ENCODE results near the gene TDP1. TPM values are rescaled to one million over a fixed set of nuclear protein-coding genes. Genes with fewer than 3 reads are reported as not detected.

TDP1 gene
- total RNA-seq, 2 experiments from 2014 or later: 51.9 to 59.8 TPM

DNA sequence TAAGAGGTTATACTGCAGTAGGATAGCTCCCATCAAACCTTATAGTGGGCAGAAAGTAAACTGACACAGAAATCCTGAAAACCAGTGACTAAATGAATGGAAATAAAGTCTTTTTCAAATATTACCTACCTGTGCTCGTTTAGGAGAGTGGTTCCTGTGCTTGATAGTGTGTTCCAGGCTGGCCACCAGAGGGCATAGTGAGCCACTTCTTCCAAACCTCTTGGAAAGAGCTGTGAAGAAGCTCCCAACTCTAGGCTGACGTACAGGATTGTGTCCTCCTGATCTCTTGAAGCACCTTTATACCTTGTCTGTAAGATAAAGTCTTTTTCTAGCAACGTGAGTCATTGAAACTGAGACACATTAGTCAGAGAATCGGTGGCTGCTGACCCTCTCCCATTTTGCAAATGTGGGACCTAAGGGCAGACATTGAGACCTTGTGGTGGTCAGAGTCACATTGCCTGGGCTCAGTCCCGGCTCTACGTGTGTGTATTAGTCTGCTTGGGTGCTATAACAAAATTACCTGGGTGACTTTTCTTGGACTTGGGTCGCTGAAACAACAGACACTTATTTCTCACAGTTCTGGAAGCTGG lies 17.6 kb downstream of the TDP1 start:
- peaks cover 86% of the 10 kb centered on the region for H3K36me3 Mint-ChIP-seq (ENCODE audit: low read depth)
- Histone ChIP-seq H3K4me1 (ENCODE audit: insufficient read depth, low read length) (no peaks in the 10 kb centered on the region), H3K27ac (ENCODE audit: low read depth in 1 of 2, low read length in 2 of 2) (no peak overlapping the region), H3K27me3 (ENCODE audit: control insufficient read depth in 1 of 2, insufficient read depth in 2 of 2, low read length in 2 of 2) (no peaks in the 10 kb centered on the region), H3K9me3 (ENCODE audit: control insufficient read depth in 1 of 2, insufficient read depth in 1 of 2, low read length in 2 of 2) (no peaks in the 10 kb centered on the region), H3K4me3 (ENCODE audit: low read length) (no peak overlapping the region), H3K36me3 (ENCODE audit: insufficient read depth, low read length) (peaks cover 86% of the 10 kb centered on the region)
- ATAC-seq (ENCODE audit: poor library complexity) (peak; percentile 54), DNase-seq (peak in 13 of 14 experiments; percentile 10 to 70 (median 39))
- no peaks in the 10 kb centered on the region for H3K9me3 Mint-ChIP-seq
- no peaks in the 10 kb centered on the region for H3K27me3 Mint-ChIP-seq
- no peak overlapping the region for H3K27ac Mint-ChIP-seq
- no peak overlapping the region for H3K4me3 Mint-ChIP-seq
- H3K4me1 Mint-ChIP-seq (ENCODE audit: low read depth): peaks cover 10% of the 10 kb centered on the region
- ChIA-PET POLR2A (interaction anchor here (1.2 to 2.7 kb wide), 2 partner anchors 17 to 34 kb away, joined by 3 to 12 read pairs; partner anchors contain the start of gene TDP1), CTCF (interaction anchor here (0.7 to 3.6 kb wide), 10 partner anchors 8 to 37 kb away, joined by 3 to 18 read pairs (median 6); partner anchors contain the start of genes EFCAB11 and TDP1)
- intact Hi-C loops (cut with DNase I, micrococcal nuclease): loop anchor here (5.0 kb wide), 1 partner anchor 36 kb away; no protein-coding TSS in a partner anchor
- TF ChIP-seq, protein P1, sequence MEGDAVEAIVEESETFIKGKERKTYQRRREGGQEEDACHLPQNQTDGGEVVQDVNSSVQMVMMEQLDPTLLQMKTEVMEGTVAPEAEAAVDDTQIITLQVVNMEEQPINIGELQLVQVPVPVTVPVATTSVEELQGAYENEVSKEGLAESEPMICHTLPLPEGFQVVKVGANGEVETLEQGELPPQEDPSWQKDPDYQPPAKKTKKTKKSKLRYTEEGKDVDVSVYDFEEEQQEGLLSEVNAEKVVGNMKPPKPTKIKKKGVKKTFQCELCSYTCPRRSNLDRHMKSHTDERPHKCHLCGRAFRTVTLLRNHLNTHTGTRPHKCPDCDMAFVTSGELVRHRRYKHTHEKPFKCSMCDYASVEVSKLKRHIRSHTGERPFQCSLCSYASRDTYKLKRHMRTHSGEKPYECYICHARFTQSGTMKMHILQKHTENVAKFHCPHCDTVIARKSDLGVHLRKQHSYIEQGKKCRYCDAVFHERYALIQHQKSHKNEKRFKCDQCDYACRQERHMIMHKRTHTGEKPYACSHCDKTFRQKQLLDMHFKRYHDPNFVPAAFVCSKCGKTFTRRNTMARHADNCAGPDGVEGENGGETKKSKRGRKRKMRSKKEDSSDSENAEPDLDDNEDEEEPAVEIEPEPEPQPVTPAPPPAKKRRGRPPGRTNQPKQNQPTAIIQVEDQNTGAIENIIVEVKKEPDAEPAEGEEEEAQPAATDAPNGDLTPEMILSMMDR (IDR thresholded peaks at IDR 0.05): peak; percentile 87

DNA sequence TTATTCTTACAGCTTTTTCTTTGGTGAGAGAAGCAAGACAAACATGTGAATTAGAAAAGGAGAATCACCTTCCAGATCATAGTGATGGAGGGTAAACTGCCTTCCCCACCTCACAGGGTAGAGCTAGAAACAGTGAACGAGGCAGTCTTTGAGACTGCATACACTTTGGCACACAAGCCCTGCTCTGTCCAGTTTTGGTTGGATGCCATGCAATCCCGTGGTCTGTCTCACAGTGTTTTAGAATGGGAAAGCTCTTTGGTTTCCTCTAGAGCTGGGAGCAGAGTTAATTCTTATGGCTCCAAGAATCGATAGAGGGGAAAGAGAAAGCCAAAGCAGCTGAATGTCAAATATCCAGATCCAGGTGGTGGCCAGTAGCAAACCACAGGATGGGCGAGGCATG lies 21.9 kb downstream of the TDP1 start:
- Histone ChIP-seq H3K27me3 (ENCODE audit: control insufficient read depth in 1 of 2, insufficient read depth in 2 of 2, low read length in 2 of 2) (no peaks in the 10 kb centered on the region), H3K27ac (ENCODE audit: low read depth in 1 of 2, low read length in 2 of 2) (no peak overlapping the region), H3K4me1 (ENCODE audit: insufficient read depth, low read length) (no peaks in the 10 kb centered on the region), H3K9me3 (ENCODE audit: control insufficient read depth in 1 of 2, insufficient read depth in 1 of 2, low read length in 2 of 2) (no peaks in the 10 kb centered on the region), H3K36me3 (ENCODE audit: insufficient read depth, low read length) (peaks cover 87% of the 10 kb centered on the region), H3K4me3 (ENCODE audit: low read length) (no peak overlapping the region)
- ATAC-seq (ENCODE audit: poor library complexity) (no peak), DNase-seq (no peak)
- Mint-ChIP-seq H3K4me3 (no peak overlapping the region), H3K27ac (no peak overlapping the region), H3K36me3 (ENCODE audit: low read depth) (peaks cover 85% of the 10 kb centered on the region), H3K4me1 (ENCODE audit: low read depth) (peaks cover 10% of the 10 kb centered on the region), H3K27me3 (no peaks in the 10 kb centered on the region), H3K9me3 (no peaks in the 10 kb centered on the region)
- intact Hi-C loops (cut with DNase I, micrococcal nuclease): no loop called here
- CTCF ChIA-PET: interaction anchor here (1.6 kb wide), 1 partner anchor 38 kb away, joined by 5 read pairs; no protein-coding TSS in a partner anchor
- TF ChIP-seq, protein P1 (IDR thresholded peaks at IDR 0.05): no peak
- POLR2A ChIA-PET: no interaction called here

DNA sequence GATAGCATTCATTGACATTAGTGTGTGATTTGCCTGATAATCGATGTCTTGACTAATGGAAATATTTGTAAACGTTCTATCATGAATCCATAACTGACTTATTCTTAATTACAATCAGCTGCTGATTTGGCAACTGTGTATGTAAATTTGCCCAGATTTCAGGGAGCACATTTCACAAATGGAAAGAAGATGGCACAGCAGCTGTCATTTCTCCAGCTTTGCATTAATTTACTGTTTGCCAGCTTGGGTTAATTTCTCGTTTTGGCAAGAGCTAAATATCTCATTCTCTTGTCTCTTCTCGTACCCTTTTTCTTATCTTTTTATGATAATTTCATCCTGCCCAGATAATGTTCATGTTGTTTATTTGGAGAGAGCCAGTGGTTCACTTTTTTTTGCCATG lies 22.9 kb downstream of the TDP1 start:
- DNase-seq: no peak
- TF ChIP-seq, protein P1 (IDR thresholded peaks at IDR 0.05): no peak

More for the DNA sequence above, 22.9 kb downstream of the TDP1 start:
- H3K4me1 Mint-ChIP-seq (ENCODE audit: low read depth): peaks cover 2% of the 10 kb centered on the region
- no peaks in the 10 kb centered on the region for H3K27me3 Mint-ChIP-seq
- peaks cover 85% of the 10 kb centered on the region for H3K36me3 Mint-ChIP-seq (ENCODE audit: low read depth)
- ChIA-PET CTCF (interaction anchor here (1.6 kb wide), 1 partner anchor 39 kb away, joined by 5 read pairs; no protein-coding TSS in a partner anchor), POLR2A (no interaction called here)
- Histone ChIP-seq H3K4me3 (ENCODE audit: low read length) (no peak overlapping the region), H3K27ac (ENCODE audit: low read depth in 1 of 2, low read length in 2 of 2) (no peak overlapping the region), H3K27me3 (ENCODE audit: control insufficient read depth in 1 of 2, insufficient read depth in 2 of 2, low read length in 2 of 2) (no peaks in the 10 kb centered on the region), H3K36me3 (ENCODE audit: insufficient read depth, low read length) (peaks cover 83% of the 10 kb centered on the region), H3K9me3 (ENCODE audit: control insufficient read depth in 1 of 2, insufficient read depth in 1 of 2, low read length in 2 of 2) (no peaks in the 10 kb centered on the region), H3K4me1 (ENCODE audit: insufficient read depth, low read length) (no peaks in the 10 kb centered on the region)
- intact Hi-C loops (cut with DNase I, micrococcal nuclease): no loop called here
- no peak overlapping the region for H3K27ac Mint-ChIP-seq
- H3K4me3 Mint-ChIP-seq: no peak overlapping the region
- ATAC-seq (ENCODE audit: poor library complexity): no peak
- no peaks in the 10 kb centered on the region for H3K9me3 Mint-ChIP-seq

All from CD4-positive, alpha-beta T cell (primary cell).